ENCODE data around the gene CFAP43.

CFAP43 gene

DNA sequence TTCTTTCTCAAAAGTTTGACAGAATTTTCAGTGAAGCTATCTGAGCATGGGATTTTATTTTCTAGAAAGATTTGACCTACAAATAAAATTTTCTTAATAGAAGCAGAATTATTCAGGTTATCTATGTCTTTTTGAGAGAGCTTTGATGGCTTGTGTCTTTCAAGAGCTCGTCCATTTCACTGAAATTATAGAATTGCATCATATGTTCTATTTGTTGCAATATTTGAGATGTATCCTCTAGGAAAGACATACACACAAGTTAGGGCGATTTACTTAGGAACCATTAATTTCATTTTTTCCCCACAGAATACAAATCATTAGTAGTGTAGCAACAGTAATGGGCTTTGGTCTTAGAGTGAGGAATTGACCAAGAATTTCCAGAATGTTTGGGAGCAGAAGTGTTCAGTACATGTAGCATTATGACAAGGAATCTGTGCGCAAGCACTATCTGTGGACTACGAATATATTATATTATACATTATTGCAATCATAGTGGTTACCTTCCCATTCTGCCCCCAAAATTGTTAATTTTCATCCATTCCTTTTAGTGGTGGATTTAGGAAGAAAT lies 133.7 kb downstream of the CFAP43 start:
- no peak overlapping the region for H2BK120ac ChIP-seq (ENCODE audit: low read depth, low read length)
- H2BK5ac ChIP-seq (ENCODE audit: low read depth, low read length, poor library complexity, severe bottlenecking), result no peak overlapping the region
- no peaks in the 10 kb centered on the region for H3K36me3 ChIP-seq (ENCODE audit: control insufficient read depth in 1 of 2, insufficient read depth in 2 of 2, low read depth in 1 of 2, low read length in 2 of 2)
- no peak overlapping the region for H3K4ac ChIP-seq (ENCODE audit: low read depth in 1 of 2, low read length in 2 of 2)
- H3K27ac ChIP-seq (ENCODE audit: low read length, poor library complexity, severe bottlenecking), result no peak overlapping the region
- H3K9ac ChIP-seq (ENCODE audit: low read length), result no peak overlapping the region
- H3K4me2 ChIP-seq (ENCODE audit: low read length, poor library complexity, severe bottlenecking), result no peak overlapping the region
- no peaks in the 10 kb centered on the region for H3K79me1 ChIP-seq (replicated peaks; ENCODE audit: low read length, poor library complexity, severe bottlenecking)
- H3K23ac ChIP-seq (ENCODE audit: low read length in 2 of 2), result no peak overlapping the region
- H3K18ac ChIP-seq (ENCODE audit: low read depth in 1 of 2, low read length in 2 of 2), result no peak overlapping the region
- no peak for DNase-seq
- peaks cover 11% of the 10 kb centered on the region for H3K9me3 ChIP-seq (ENCODE audit: control insufficient read depth, low read length)
- WGBS, result no CpG with 5 or more reads among the region's 4 CpGs
- H2BK12ac ChIP-seq (ENCODE audit: low read length in 2 of 2), result no peak overlapping the region
- H3K4me3 ChIP-seq (ENCODE audit: insufficient read depth in 1 of 2, low read depth in 1 of 2, low read length in 2 of 2), result no peak overlapping the region
- no peak overlapping the region for H2AK5ac ChIP-seq (ENCODE audit: low read length, severe bottlenecking)
- H4K91ac ChIP-seq (ENCODE audit: low read length), result no peak overlapping the region
- H3K14ac ChIP-seq (ENCODE audit: low read length in 2 of 2), result no peak overlapping the region
- H2AFZ ChIP-seq (ENCODE audit: low read depth, low read length), result no peak overlapping the region
- H2BK15ac ChIP-seq (ENCODE audit: low read depth, poor library complexity, severe bottlenecking), result no peak overlapping the region
- H3K27me3 ChIP-seq (ENCODE audit: control insufficient read depth in 1 of 2, insufficient read depth in 1 of 2, low read length in 2 of 2), result no peaks in the 10 kb centered on the region
- no peak overlapping the region for H4K8ac ChIP-seq (ENCODE audit: low read length)
- H3K4me1 ChIP-seq (ENCODE audit: control insufficient read depth, insufficient read depth, low read depth, low read length), result no peaks in the 10 kb centered on the region

DNA sequence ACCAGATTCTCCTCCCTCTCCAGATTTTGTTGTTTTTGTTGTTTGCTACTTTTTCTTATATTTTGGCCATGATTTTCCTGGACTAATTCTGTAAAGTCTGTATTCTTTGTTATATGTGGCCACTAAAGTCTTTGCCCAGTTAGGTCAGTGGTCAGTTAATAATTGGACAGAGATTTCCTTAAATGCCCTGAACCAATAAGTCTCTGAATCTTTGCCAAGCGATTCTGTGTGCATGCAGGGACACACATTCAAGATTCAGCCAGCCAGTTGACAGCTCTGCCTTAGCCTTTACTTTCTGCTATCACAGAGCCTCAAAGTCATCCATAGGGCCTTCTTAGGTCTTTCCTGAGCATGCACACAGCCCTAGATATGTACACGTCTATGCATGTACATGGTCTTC lies 135.5 kb downstream of the CFAP43 start:
- 89% methylated on average over 2 of the region's 2 CpGs for WGBS
- Histone ChIP-seq H3K4ac (ENCODE audit: low read depth in 1 of 2, low read length in 2 of 2) (no peak overlapping the region), H3K9me3 (ENCODE audit: control insufficient read depth, low read length) (peaks cover 22% of the 10 kb centered on the region), H3K4me1 (ENCODE audit: control insufficient read depth, insufficient read depth, low read depth, low read length) (no peaks in the 10 kb centered on the region), H2BK120ac (ENCODE audit: low read depth, low read length) (no peak overlapping the region), H3K18ac (ENCODE audit: low read depth in 1 of 2, low read length in 2 of 2) (no peak overlapping the region), H4K91ac (ENCODE audit: low read length) (no peak overlapping the region), H3K23ac (ENCODE audit: low read length in 2 of 2) (no peak overlapping the region), H3K4me2 (ENCODE audit: low read length, poor library complexity, severe bottlenecking) (no peak overlapping the region), H2BK12ac (ENCODE audit: low read length in 2 of 2) (no peak overlapping the region), H3K27me3 (ENCODE audit: control insufficient read depth in 1 of 2, insufficient read depth in 1 of 2, low read length in 2 of 2) (no peaks in the 10 kb centered on the region), H2AK5ac (ENCODE audit: low read length, severe bottlenecking) (no peak overlapping the region), H3K4me3 (ENCODE audit: insufficient read depth in 1 of 2, low read depth in 1 of 2, low read length in 2 of 2) (no peak overlapping the region), H3K27ac (ENCODE audit: low read length, poor library complexity, severe bottlenecking) (no peak overlapping the region), H2AFZ (ENCODE audit: low read depth, low read length) (no peak overlapping the region), H3K79me1 (replicated peaks; ENCODE audit: low read length, poor library complexity, severe bottlenecking) (no peaks in the 10 kb centered on the region), H3K36me3 (ENCODE audit: control insufficient read depth in 1 of 2, insufficient read depth in 2 of 2, low read depth in 1 of 2, low read length in 2 of 2) (no peaks in the 10 kb centered on the region), H2BK5ac (ENCODE audit: low read depth, low read length, poor library complexity, severe bottlenecking) (no peak overlapping the region), H4K8ac (ENCODE audit: low read length) (no peak overlapping the region), H3K14ac (ENCODE audit: low read length in 2 of 2) (no peak overlapping the region), H2BK15ac (ENCODE audit: low read depth, poor library complexity, severe bottlenecking) (no peak overlapping the region), H3K9ac (ENCODE audit: low read length) (no peak overlapping the region)
- DNase-seq, result no peak

GRCh38 chr10:104092749-104093148 lies 139.4 kb downstream of the CFAP43 start:
- H2AK5ac ChIP-seq (ENCODE audit: low read length, severe bottlenecking), result no peak overlapping the region
- no peak overlapping the region for H2BK15ac ChIP-seq (ENCODE audit: low read depth, poor library complexity, severe bottlenecking)
- no peak overlapping the region for H3K9ac ChIP-seq (ENCODE audit: low read length)
- DNase-seq, result no peak
- H3K14ac ChIP-seq (ENCODE audit: low read length in 2 of 2), result no peak overlapping the region
- H3K4me3 ChIP-seq (ENCODE audit: insufficient read depth in 1 of 2, low read depth in 1 of 2, low read length in 2 of 2), result peak overlapping the region in 1 of 2 experiments; percentile 41
- no peak overlapping the region for H3K23ac ChIP-seq (ENCODE audit: low read length in 2 of 2)
- H3K4ac ChIP-seq (ENCODE audit: low read depth in 1 of 2, low read length in 2 of 2), result no peak overlapping the region
- no peak overlapping the region for H3K18ac ChIP-seq (ENCODE audit: low read depth in 1 of 2, low read length in 2 of 2)
- H3K9me3 ChIP-seq (ENCODE audit: control insufficient read depth, low read length), result peaks cover 30% of the 10 kb centered on the region
- H2AFZ ChIP-seq (ENCODE audit: low read depth, low read length), result no peak overlapping the region
- no peak overlapping the region for H2BK120ac ChIP-seq (ENCODE audit: low read depth, low read length)
- H4K91ac ChIP-seq (ENCODE audit: low read length), result no peak overlapping the region
- no peaks in the 10 kb centered on the region for H3K27me3 ChIP-seq (ENCODE audit: control insufficient read depth in 1 of 2, insufficient read depth in 1 of 2, low read length in 2 of 2)
- H2BK5ac ChIP-seq (ENCODE audit: low read depth, low read length, poor library complexity, severe bottlenecking), result no peak overlapping the region
- no peaks in the 10 kb centered on the region for H3K79me1 ChIP-seq (replicated peaks; ENCODE audit: low read length, poor library complexity, severe bottlenecking)
- H3K4me2 ChIP-seq (ENCODE audit: low read length, poor library complexity, severe bottlenecking), result no peak overlapping the region
- H2BK12ac ChIP-seq (ENCODE audit: low read length in 2 of 2), result no peak overlapping the region
- H3K4me1 ChIP-seq (ENCODE audit: control insufficient read depth, insufficient read depth, low read depth, low read length), result peaks cover 2% of the 10 kb centered on the region
- H3K27ac ChIP-seq (ENCODE audit: low read length, poor library complexity, severe bottlenecking), result no peak overlapping the region
- no peaks in the 10 kb centered on the region for H3K36me3 ChIP-seq (ENCODE audit: control insufficient read depth in 1 of 2, insufficient read depth in 2 of 2, low read depth in 1 of 2, low read length in 2 of 2)
- no peak overlapping the region for H4K8ac ChIP-seq (ENCODE audit: low read length)

GRCh38 chr10:104090611-104091010 lies 141.6 kb downstream of the CFAP43 start:
- WGBS, result 77% methylated on average over 2 of the region's 2 CpGs

More at GRCh38 chr10:104090611-104091010, 141.6 kb downstream of the CFAP43 start:
- Histone ChIP-seq H3K79me1 (replicated peaks; ENCODE audit: low read length, poor library complexity, severe bottlenecking) (no peaks in the 10 kb centered on the region), H3K18ac (ENCODE audit: low read depth in 1 of 2, low read length in 2 of 2) (no peak overlapping the region), H2BK5ac (ENCODE audit: low read depth, low read length, poor library complexity, severe bottlenecking) (no peak overlapping the region), H3K36me3 (ENCODE audit: control insufficient read depth in 1 of 2, insufficient read depth in 2 of 2, low read depth in 1 of 2, low read length in 2 of 2) (no peaks in the 10 kb centered on the region), H2AK5ac (ENCODE audit: low read length, severe bottlenecking) (no peak overlapping the region), H2BK12ac (ENCODE audit: low read length in 2 of 2) (no peak overlapping the region), H2AFZ (ENCODE audit: low read depth, low read length) (no peak overlapping the region), H3K4ac (ENCODE audit: low read depth in 1 of 2, low read length in 2 of 2) (no peak overlapping the region), H3K4me2 (ENCODE audit: low read length, poor library complexity, severe bottlenecking) (no peak overlapping the region), H3K4me3 (ENCODE audit: insufficient read depth in 1 of 2, low read depth in 1 of 2, low read length in 2 of 2) (no peak overlapping the region), H4K8ac (ENCODE audit: low read length) (no peak overlapping the region), H4K91ac (ENCODE audit: low read length) (no peak overlapping the region), H3K4me1 (ENCODE audit: control insufficient read depth, insufficient read depth, low read depth, low read length) (peaks cover 6% of the 10 kb centered on the region), H3K27ac (ENCODE audit: low read length, poor library complexity, severe bottlenecking) (peak overlapping the region; percentile 36), H2BK15ac (ENCODE audit: low read depth, poor library complexity, severe bottlenecking) (no peak overlapping the region), H3K9ac (ENCODE audit: low read length) (no peak overlapping the region), H2BK120ac (ENCODE audit: low read depth, low read length) (no peak overlapping the region), H3K9me3 (ENCODE audit: control insufficient read depth, low read length) (peaks cover 23% of the 10 kb centered on the region), H3K27me3 (ENCODE audit: control insufficient read depth in 1 of 2, insufficient read depth in 1 of 2, low read length in 2 of 2) (no peaks in the 10 kb centered on the region), H3K14ac (ENCODE audit: low read length in 2 of 2) (no peak overlapping the region), H3K23ac (ENCODE audit: low read length in 2 of 2) (no peak overlapping the region)
- no peak for DNase-seq
